ENCODE data around the gene ZBTB20. TPM values are rescaled to one million over a fixed set of nuclear protein-coding genes. Genes with fewer than 3 reads are reported as not detected.

The ZBTB20 gene
- total and polyA plus RNA-seq, 8 donors, result 0.15 to 149 (median 38.5) TPM

DNA sequence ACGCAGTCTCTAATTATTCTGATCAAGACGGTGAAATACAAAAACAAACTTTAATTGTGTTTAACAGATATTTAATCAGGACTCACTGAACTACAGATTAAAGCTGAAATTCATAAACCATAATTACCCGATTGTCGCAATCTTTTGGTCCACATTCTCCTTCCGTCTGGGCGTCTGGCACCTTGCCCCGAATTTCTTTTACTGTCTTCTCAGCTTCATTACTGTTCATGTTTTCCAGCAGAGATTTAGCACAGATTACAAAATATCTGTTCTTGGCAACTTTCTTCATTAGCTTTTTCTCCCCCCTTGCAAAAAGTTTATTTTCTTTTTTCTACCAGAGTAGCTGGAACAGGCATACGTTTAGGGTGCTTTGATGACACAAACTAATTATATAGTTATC lies 581.9 kb downstream of the ZBTB20 start:
- no peak for TF ChIP-seq CTCF (IDR thresholded peaks at IDR 0.05)
- TF ChIP-seq POLR2A (IDR thresholded peaks at IDR 0.05), result no peak
- no peak for TF ChIP-seq EP300 (IDR thresholded peaks at IDR 0.05)
- no peak for TF ChIP-seq POLR2AphosphoS5 (IDR thresholded peaks at IDR 0.05)
- peaks cover 0 to 3% (median 0%) of the 10 kb centered on the region in 4 donors for H3K9me3 ChIP-seq
- no peak for DNase-seq
- H3K27me3 ChIP-seq, result no peaks in the 10 kb centered on the region
- peaks cover 0 to 4% (median 0%) of the 10 kb centered on the region in 4 donors for H3K4me1 ChIP-seq
- 77 to 88% (median 81%) methylated on average over 8 of the region's 8 CpGs for WGBS, 5 donors
- no peak overlapping the region for H3K27ac ChIP-seq
- no peaks in the 10 kb centered on the region for H3K36me3 ChIP-seq
- intact Hi-C loops (cut with DNase I; ENCODE audit: low total_unique reads), result no loop called here
- H3K4me3 ChIP-seq, result no peak overlapping the region

DNA sequence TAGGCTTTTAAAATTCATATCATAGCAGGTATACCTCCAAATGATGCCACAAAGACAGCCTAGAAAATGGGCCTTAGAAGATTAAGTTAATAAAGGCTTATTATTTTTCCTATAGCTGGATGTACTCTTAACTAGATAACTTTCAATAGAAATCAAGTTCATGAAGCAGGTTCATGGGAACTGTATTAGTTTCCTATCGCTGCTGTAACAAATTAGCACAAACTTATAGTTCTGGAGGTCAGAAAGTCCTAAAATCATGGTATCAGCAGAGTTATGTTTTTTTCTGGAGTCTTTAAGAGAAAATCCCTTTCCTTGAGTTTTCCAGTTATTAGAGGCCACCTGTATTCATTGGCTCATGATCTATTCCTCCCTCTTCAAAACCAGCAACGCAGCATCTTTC lies 583.4 kb downstream of the ZBTB20 start:
- intact Hi-C loops (cut with DNase I; ENCODE audit: low total_unique reads), result no loop called here
- TF ChIP-seq CTCF (IDR thresholded peaks at IDR 0.05), result no peak
- TF ChIP-seq POLR2A (IDR thresholded peaks at IDR 0.05), result no peak
- TF ChIP-seq EP300 (IDR thresholded peaks at IDR 0.05), result no peak
- TF ChIP-seq POLR2AphosphoS5 (IDR thresholded peaks at IDR 0.05), result no peak
- Histone ChIP-seq H3K9me3 (peaks cover 0 to 3% (median 0%) of the 10 kb centered on the region in 4 donors), H3K4me1 (peaks cover 0 to 4% (median 0%) of the 10 kb centered on the region in 4 donors), H3K36me3 (no peaks in the 10 kb centered on the region), H3K27me3 (no peaks in the 10 kb centered on the region), H3K27ac (no peak overlapping the region), H3K4me3 (no peak overlapping the region)
- WGBS, 5 donors, result 94 to 100% (median 99%) methylated on average over 2 of the region's 2 CpGs
- no peak for DNase-seq

GRCh38 chr3:114562557-114562956 lies 584.5 kb downstream of the ZBTB20 start:
- Histone ChIP-seq H3K4me3 (no peak overlapping the region), H3K27ac (no peak overlapping the region), H3K4me1 (peaks cover 0 to 8% (median 0%) of the 10 kb centered on the region in 4 donors), H3K27me3 (no peaks in the 10 kb centered on the region), H3K9me3 (peaks cover 0 to 3% (median 0%) of the 10 kb centered on the region in 4 donors), H3K36me3 (no peaks in the 10 kb centered on the region)
- TF ChIP-seq CTCF (IDR thresholded peaks at IDR 0.05), result no peak
- TF ChIP-seq EP300 (IDR thresholded peaks at IDR 0.05), result no peak
- no peak for TF ChIP-seq POLR2A (IDR thresholded peaks at IDR 0.05)
- no peak for TF ChIP-seq POLR2AphosphoS5 (IDR thresholded peaks at IDR 0.05)
- intact Hi-C loops (cut with DNase I; ENCODE audit: low total_unique reads), result no loop called here
- no peak for DNase-seq
- WGBS, 5 donors, result 28 to 57% (median 48%) methylated on average over 2 of the region's 2 CpGs

DNA sequence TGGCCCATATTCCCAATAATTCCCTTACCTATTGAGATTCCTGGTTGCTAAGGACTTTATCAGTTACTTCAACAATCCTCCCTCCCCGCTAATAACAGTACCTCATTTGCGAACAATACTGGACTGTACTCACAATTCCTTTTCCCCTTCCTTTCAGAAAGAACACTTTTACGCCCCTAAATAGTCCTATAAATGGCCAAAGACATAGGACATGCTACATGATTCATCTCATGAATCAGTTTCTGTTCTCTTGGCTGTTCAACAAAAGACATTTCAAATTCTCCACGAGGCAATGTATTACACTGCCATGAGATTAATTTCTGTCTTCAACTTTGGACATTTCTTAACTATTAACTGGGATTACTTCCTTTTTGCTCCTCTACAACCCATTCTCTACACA lies 588.8 kb downstream of the ZBTB20 start:
- TF ChIP-seq POLR2A (IDR thresholded peaks at IDR 0.05), result no peak
- no peak for TF ChIP-seq CTCF (IDR thresholded peaks at IDR 0.05)
- no peak for TF ChIP-seq POLR2AphosphoS5 (IDR thresholded peaks at IDR 0.05)
- no peak for TF ChIP-seq EP300 (IDR thresholded peaks at IDR 0.05)
- H3K4me3 ChIP-seq, result no peak overlapping the region
- H3K27me3 ChIP-seq, result no peaks in the 10 kb centered on the region
- H3K9me3 ChIP-seq, result peaks cover 0 to 3% (median 0%) of the 10 kb centered on the region in 4 donors
- H3K27ac ChIP-seq, result peak overlapping the region in 1 of 5 donors; percentile 58
- peaks cover 0 to 11% (median 3%) of the 10 kb centered on the region in 4 donors for H3K4me1 ChIP-seq
- WGBS, 5 donors, result 75 to 87% (median 84%) methylated on average over 4 of the region's 4 CpGs
- intact Hi-C loops (cut with DNase I; ENCODE audit: low total_unique reads), result no loop called here
- no peaks in the 10 kb centered on the region for H3K36me3 ChIP-seq
- no peak for DNase-seq

Measured in stomach (tissue), 9 donors.